ENCODE data around the gene FUT8.

Gene FUT8

DNA sequence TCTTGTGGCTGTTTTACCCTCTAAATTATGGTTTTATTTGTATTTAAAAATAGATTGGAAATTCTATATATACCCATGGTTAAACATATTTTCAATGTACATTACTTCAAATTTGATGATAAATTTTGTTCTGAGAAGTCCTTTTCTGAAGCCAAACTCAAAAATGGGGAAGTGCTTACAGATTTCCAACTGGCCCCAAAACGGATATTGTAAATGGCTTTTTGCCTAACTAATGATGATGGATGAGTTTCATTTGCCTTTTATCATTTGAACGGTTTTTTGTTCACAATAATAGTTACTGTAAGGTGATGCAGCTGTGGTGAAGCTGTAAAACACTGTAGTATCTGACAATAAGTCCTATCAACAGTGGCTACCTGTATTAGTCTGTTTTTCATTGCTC is 136.9 kb downstream of the FUT8 start:
- no peak overlapping the region for H3K4me3 ChIP-seq (ENCODE audit: control insufficient read depth, low read depth, low read length)
- TF ChIP-seq, protein P1, sequence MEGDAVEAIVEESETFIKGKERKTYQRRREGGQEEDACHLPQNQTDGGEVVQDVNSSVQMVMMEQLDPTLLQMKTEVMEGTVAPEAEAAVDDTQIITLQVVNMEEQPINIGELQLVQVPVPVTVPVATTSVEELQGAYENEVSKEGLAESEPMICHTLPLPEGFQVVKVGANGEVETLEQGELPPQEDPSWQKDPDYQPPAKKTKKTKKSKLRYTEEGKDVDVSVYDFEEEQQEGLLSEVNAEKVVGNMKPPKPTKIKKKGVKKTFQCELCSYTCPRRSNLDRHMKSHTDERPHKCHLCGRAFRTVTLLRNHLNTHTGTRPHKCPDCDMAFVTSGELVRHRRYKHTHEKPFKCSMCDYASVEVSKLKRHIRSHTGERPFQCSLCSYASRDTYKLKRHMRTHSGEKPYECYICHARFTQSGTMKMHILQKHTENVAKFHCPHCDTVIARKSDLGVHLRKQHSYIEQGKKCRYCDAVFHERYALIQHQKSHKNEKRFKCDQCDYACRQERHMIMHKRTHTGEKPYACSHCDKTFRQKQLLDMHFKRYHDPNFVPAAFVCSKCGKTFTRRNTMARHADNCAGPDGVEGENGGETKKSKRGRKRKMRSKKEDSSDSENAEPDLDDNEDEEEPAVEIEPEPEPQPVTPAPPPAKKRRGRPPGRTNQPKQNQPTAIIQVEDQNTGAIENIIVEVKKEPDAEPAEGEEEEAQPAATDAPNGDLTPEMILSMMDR (IDR thresholded peaks at IDR 0.05; ENCODE audit: control insufficient read depth, insufficient read depth, low read depth, low read length, missing control alignments) = no peak
- DNase-seq (ENCODE audit: low read depth) = no peak

DNA sequence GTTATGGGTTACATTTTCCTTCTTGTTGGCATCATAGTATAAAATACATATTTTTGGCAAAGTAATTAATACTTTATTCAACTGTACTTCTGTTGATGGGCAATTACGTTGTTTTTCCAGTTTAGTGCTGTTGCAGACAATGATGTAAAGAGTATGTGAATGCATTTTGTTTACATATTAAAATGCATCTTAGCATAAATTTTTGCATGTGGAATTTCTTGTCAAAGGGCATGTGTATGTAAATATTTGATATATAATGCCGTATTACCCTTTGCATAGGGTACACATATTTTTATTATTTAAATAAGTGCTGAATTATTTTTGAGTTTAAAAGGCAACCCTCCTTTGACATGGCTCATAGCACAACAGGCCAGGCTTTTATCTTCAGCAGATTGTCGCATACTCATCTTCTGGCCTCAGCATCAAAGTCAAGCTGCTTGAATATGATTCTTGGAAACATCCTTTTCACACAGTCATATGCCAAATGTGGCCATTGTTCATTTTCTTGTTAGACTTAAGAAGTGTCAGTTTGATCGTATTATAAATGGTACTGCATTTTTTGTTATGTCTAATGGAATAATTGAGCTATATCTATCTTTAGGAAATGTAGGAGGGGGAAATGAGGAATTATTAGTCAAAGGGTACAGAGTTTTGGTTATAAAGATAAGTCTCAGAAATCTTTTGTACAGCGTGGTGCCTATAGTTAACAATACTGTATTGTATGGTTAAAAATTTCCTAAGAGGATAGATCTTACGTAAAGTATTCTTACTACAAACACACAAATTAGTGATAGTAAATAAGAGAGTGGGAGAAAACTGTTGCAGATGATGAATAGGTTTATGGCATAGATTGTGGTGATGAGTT is 138.5 kb downstream of the FUT8 start:
- TF ChIP-seq, protein P1 (IDR thresholded peaks at IDR 0.05; ENCODE audit: control insufficient read depth, insufficient read depth, low read depth, low read length, missing control alignments) = no peak
- no peak overlapping the region for H3K4me3 ChIP-seq (ENCODE audit: control insufficient read depth, low read depth, low read length)
- DNase-seq (ENCODE audit: low read depth) = no peak

DNA sequence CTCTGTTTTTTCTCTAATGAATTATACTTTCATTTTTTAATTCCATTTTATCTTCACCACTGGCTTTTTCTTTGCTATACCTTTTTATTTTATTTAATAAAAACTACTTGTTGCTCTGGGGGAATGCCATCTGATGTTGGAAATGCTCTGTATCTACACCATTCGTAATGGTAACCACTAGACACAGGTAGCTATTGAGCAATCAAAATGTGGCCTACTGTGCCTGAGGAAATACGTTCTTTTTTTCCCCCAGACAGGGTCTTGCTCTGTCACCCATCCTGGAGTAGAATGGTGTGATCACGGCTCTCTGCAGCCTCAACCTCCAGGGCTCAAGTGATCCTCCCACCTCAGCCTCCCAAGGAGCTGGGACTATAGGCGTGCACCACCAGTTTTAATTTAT is 140.2 kb downstream of the FUT8 start:
- TF ChIP-seq, protein P1 (IDR thresholded peaks at IDR 0.05; ENCODE audit: control insufficient read depth, insufficient read depth, low read depth, low read length, missing control alignments) = no peak
- DNase-seq (ENCODE audit: low read depth) = no peak
- H3K4me3 ChIP-seq (ENCODE audit: control insufficient read depth, low read depth, low read length) = no peak overlapping the region

DNA sequence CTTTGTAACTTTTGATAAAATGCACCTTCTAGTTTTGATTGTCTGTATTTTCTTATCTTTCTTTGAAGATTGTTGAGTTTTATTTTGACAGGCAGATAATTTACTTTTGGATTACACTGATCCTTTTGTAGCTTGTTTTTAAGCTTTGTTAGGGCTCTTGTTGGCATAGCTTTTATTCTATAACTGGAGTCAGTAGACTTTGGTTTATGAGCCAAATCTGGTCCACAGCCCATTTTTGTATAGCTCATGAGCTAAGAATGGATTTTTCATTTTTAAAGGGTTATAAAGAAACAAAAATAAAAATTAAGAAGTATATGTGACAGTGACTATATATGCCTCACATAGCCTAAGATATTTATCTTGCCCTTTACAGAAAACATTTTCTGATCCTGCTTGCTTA is 142.3 kb downstream of the FUT8 start:
- H3K4me3 ChIP-seq (ENCODE audit: control insufficient read depth, low read depth, low read length) = no peak overlapping the region
- TF ChIP-seq, protein P1 (IDR thresholded peaks at IDR 0.05; ENCODE audit: control insufficient read depth, insufficient read depth, low read depth, low read length, missing control alignments) = no peak
- DNase-seq (ENCODE audit: low read depth) = no peak

DNA sequence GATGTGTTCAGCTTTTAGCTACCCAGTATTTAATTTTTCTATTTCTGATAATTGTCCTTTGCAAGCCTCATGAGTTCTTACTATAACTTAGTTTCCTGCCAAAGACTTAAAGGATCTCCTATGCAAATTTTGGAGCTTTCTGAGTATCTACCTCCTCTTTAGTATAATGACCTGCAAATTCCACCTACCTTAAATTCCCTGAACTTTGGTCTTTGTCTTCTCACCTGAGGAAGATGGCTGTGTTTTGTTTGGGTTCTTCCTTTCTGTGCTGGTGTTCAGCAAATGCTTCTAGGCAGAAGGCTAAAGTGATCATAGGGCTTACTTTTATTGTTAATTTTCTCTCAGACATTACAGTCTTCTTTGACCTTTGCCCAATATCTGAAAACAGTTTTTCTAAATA is 142.8 kb downstream of the FUT8 start:
- DNase-seq (ENCODE audit: low read depth) = no peak
- no peak overlapping the region for H3K4me3 ChIP-seq (ENCODE audit: control insufficient read depth, low read depth, low read length)
- TF ChIP-seq, protein P1 (IDR thresholded peaks at IDR 0.05; ENCODE audit: control insufficient read depth, insufficient read depth, low read depth, low read length, missing control alignments) = no peak

DNA sequence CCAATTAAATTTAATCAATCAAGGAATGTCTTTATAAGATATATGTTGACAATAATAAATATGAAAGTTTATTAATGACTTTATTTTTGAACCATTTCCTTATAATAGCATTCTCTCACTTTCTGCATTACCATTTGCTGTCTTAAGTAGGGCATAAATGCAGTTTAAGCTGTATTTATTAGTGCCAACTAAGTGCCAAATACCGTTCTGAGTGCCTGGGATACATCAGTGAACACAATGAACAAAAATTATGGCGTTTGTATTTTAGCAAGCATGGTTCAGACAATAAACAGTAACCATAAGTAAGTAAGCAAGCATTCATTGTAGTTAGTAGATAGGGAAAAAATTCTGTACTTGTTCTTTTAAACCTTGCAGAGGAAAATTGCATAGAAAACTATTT is 145.8 kb downstream of the FUT8 start:
- DNase-seq (ENCODE audit: low read depth) = no peak
- H3K4me3 ChIP-seq (ENCODE audit: control insufficient read depth, low read depth, low read length) = no peak overlapping the region
- TF ChIP-seq, protein P1 (IDR thresholded peaks at IDR 0.05; ENCODE audit: control insufficient read depth, insufficient read depth, low read depth, low read length, missing control alignments) = no peak
